Mesendoderm (in vitro differentiated cells): ENCODE data around the gene HIPK3.
"Not testable (repeated sequence)": the region's sequence is repeated elsewhere in the genome, so short reads cannot be mapped to it uniquely, and the experiment has no call there.

Source experiments
- DNase-seq: peaks from one replicate; pipeline ENCODE4 v3.0.0; 2013
- H2AK5ac ChIP-seq: 2 replicates; pipeline ENCODE4 v1.6.1; 2013; ENCODE audit warnings: low read length, inconsistent platforms
- H2BK120ac ChIP-seq: 2 replicates; pipeline ENCODE4 v1.6.1; 2013; ENCODE audit warnings: low read depth, mild to moderate bottlenecking, low read length, moderate library complexity, mixed read lengths
- H2BK15ac ChIP-seq: replicated peaks from 2 replicates; pipeline ENCODE4 v1.6.1; 2013; ENCODE audit warnings: low read depth, mild to moderate bottlenecking, moderate library complexity
- H2BK5ac ChIP-seq: 2 replicates; pipeline ENCODE4 v1.6.1; 2013; ENCODE audit warnings: low read length, inconsistent platforms
- H3K18ac ChIP-seq: 2 replicates; pipeline ENCODE4 v1.6.1; 2013; ENCODE audit warnings: mild to moderate bottlenecking, low read length, mixed read lengths
- H3K23ac ChIP-seq: one replicate; pipeline ENCODE4 v1.6.1; 2013; ENCODE audit warnings: low read length
- H3K27ac ChIP-seq: 2 replicates; pipeline ENCODE4 v1.5.1; 2013; ENCODE audit warnings: low read depth, mild to moderate bottlenecking, inconsistent platforms, low read length, moderate library complexity
- H3K27me3 ChIP-seq: 2 replicates; pipeline ENCODE4 v1.6.1; 2013; ENCODE audit warnings: low read length, control low read depth, mild to moderate bottlenecking, inconsistent platforms; ENCODE audit not compliant: insufficient read depth, poor library complexity
- H3K36me3 ChIP-seq: 2 replicates; pipeline ENCODE4 v1.6.1; 2013; ENCODE audit warnings: low read length, inconsistent platforms; ENCODE audit not compliant: control insufficient read depth, insufficient read depth
- H3K4ac ChIP-seq: one replicate; pipeline ENCODE4 v1.6.1; 2013; ENCODE audit warnings: low read depth, mild to moderate bottlenecking, low read length, moderate library complexity
- H3K4me1 ChIP-seq: 2 replicates; pipeline ENCODE4 v1.6.1; 2013; ENCODE audit warnings: low read depth, low read length, inconsistent platforms; ENCODE audit not compliant: control insufficient read depth
- H3K4me2 ChIP-seq: 2 replicates; pipeline ENCODE4 v1.6.1; 2013; ENCODE audit warnings: low read length
- H3K4me3 ChIP-seq: 2 replicates; pipeline ENCODE4 v1.5.1; 2013; ENCODE audit warnings: mild to moderate bottlenecking, low read length
- H3K56ac ChIP-seq: one replicate; pipeline ENCODE4 v1.6.1; 2013; ENCODE audit warnings: low read length
- H3K79me1 ChIP-seq: 2 replicates; pipeline ENCODE4 v1.6.1; 2013; ENCODE audit warnings: low read length, inconsistent platforms
- H3K79me2 ChIP-seq: 2 replicates; pipeline ENCODE4 v1.6.1; 2013; ENCODE audit warnings: mild to moderate bottlenecking, low read length; ENCODE audit not compliant: control insufficient read depth, insufficient read depth
- H3K9ac ChIP-seq: 2 replicates; pipeline ENCODE4 v1.6.1; 2013; ENCODE audit warnings: low read length, inconsistent platforms
- H4K5ac ChIP-seq: one replicate; pipeline ENCODE4 v1.6.1; 2013; ENCODE audit warnings: low read length
- H4K8ac ChIP-seq: one replicate; pipeline ENCODE4 v1.6.1; 2013; ENCODE audit warnings: low read depth, mild to moderate bottlenecking, control low read depth, low read length, moderate library complexity
- WGBS: extraction: QIAGEN DNeasy Blood & Tissue Kit; methylation state at CpG from one replicate; pipeline ENCODE4 v1.1.7; 2013; ENCODE audit warnings: low lambda C conversion rate, missing lambda C conversion rate; ENCODE audit not compliant: insufficient coverage; ENCODE audit errors: extremely low coverage; 5-methylcytosine and 5-hydroxymethylcytosine counted together

The HIPK3 gene

GRCh38 chr11:33234397-33235190 is 22.6 kb upstream of the HIPK3 start:
- H3K79me1 ChIP-seq = no peaks in the 10 kb centered on the region
- no peak overlapping the region for H3K27ac ChIP-seq
- no peaks in the 10 kb centered on the region for H3K36me3 ChIP-seq
- no CpG with 5 or more reads among the region's 6 CpGs for WGBS
- no peak overlapping the region for H3K56ac ChIP-seq
- no peak overlapping the region for H4K5ac ChIP-seq
- no peak overlapping the region for H2BK15ac ChIP-seq
- no peaks in the 10 kb centered on the region for H3K4me1 ChIP-seq
- H3K79me2 ChIP-seq = no peaks in the 10 kb centered on the region
- no peak overlapping the region for H4K8ac ChIP-seq
- H3K9ac ChIP-seq = no peak overlapping the region
- H3K23ac ChIP-seq = no peak overlapping the region
- no peak overlapping the region for H2AK5ac ChIP-seq
- no peak overlapping the region for H2BK5ac ChIP-seq
- H2BK120ac ChIP-seq = no peak overlapping the region
- no peak overlapping the region for H3K4me3 ChIP-seq
- H3K27me3 ChIP-seq = no peaks in the 10 kb centered on the region
- no peak overlapping the region for H3K18ac ChIP-seq
- H3K4me2 ChIP-seq = no peak overlapping the region
- no peak for DNase-seq
- H3K4ac ChIP-seq = no peak overlapping the region

GRCh38 chr11:33237039-33237597 is 20.1 kb upstream of the HIPK3 start:
- no peak overlapping the region for H2BK120ac ChIP-seq
- no peaks in the 10 kb centered on the region for H3K27me3 ChIP-seq
- no peak overlapping the region for H3K56ac ChIP-seq
- H3K4me2 ChIP-seq = no peak overlapping the region
- H3K4me1 ChIP-seq = no peaks in the 10 kb centered on the region
- no peak overlapping the region for H2AK5ac ChIP-seq
- H3K27ac ChIP-seq = no peak overlapping the region
- no peak overlapping the region for H3K23ac ChIP-seq
- H3K18ac ChIP-seq = no peak overlapping the region
- DNase-seq = no peak
- no peaks in the 10 kb centered on the region for H3K79me1 ChIP-seq
- no peaks in the 10 kb centered on the region for H3K36me3 ChIP-seq
- H4K5ac ChIP-seq = no peak overlapping the region
- H3K79me2 ChIP-seq = no peaks in the 10 kb centered on the region
- no peak overlapping the region for H2BK15ac ChIP-seq
- H4K8ac ChIP-seq = no peak overlapping the region
- H3K9ac ChIP-seq = no peak overlapping the region
- no peak overlapping the region for H3K4me3 ChIP-seq
- WGBS = no CpG with 5 or more reads among the region's 6 CpGs
- no peak overlapping the region for H3K4ac ChIP-seq
- H2BK5ac ChIP-seq = no peak overlapping the region

GRCh38 chr11:33242575-33242974 is 14.6 kb upstream of the HIPK3 start:
- H3K27me3 ChIP-seq = no peaks in the 10 kb centered on the region
- H2BK15ac ChIP-seq = no peak overlapping the region
- H3K4me1 ChIP-seq = no peaks in the 10 kb centered on the region
- no peak overlapping the region for H4K5ac ChIP-seq
- H3K36me3 ChIP-seq = no peaks in the 10 kb centered on the region
- no peaks in the 10 kb centered on the region for H3K79me2 ChIP-seq
- no peak overlapping the region for H4K8ac ChIP-seq
- no peak overlapping the region for H3K56ac ChIP-seq
- H3K23ac ChIP-seq = no peak overlapping the region
- H3K4me3 ChIP-seq = no peak overlapping the region
- no peak overlapping the region for H3K18ac ChIP-seq
- H3K79me1 ChIP-seq = no peaks in the 10 kb centered on the region
- H2BK120ac ChIP-seq = no peak overlapping the region
- no peak overlapping the region for H2AK5ac ChIP-seq
- H3K9ac ChIP-seq = no peak overlapping the region
- no peak for DNase-seq
- no peak overlapping the region for H2BK5ac ChIP-seq
- H3K27ac ChIP-seq = no peak overlapping the region
- H3K4ac ChIP-seq = no peak overlapping the region
- no peak overlapping the region for H3K4me2 ChIP-seq
- no CpG with 5 or more reads among the region's 2 CpGs for WGBS

GRCh38 chr11:33243654-33244053 is 13.5 kb upstream of the HIPK3 start:
- H3K36me3 ChIP-seq, H2BK120ac ChIP-seq, H3K23ac ChIP-seq, H3K4me1 ChIP-seq, H2AK5ac ChIP-seq, H2BK15ac ChIP-seq, H4K5ac ChIP-seq, H3K27me3 ChIP-seq, H3K9ac ChIP-seq, H3K27ac ChIP-seq, H3K79me2 ChIP-seq, DNase-seq, H3K4ac ChIP-seq, H3K56ac ChIP-seq, H4K8ac ChIP-seq, H3K18ac ChIP-seq, H3K4me2 ChIP-seq, H2BK5ac ChIP-seq, H3K79me1 ChIP-seq, H3K4me3 ChIP-seq: not testable (repeated sequence)
- no CpG with 5 or more reads among the region's 35 CpGs for WGBS

GRCh38 chr11:33248416-33248971 is 8.7 kb upstream of the HIPK3 start:
- Histone ChIP-seq H3K23ac (no peak overlapping the region), H3K79me2 (no peaks in the 10 kb centered on the region), H3K4ac (no peak overlapping the region), H2AK5ac (no peak overlapping the region), H3K27ac (no peak overlapping the region), H3K27me3 (no peaks in the 10 kb centered on the region), H4K5ac (no peak overlapping the region), H3K79me1 (no peaks in the 10 kb centered on the region), H3K4me2 (no peak overlapping the region), H3K56ac (no peak overlapping the region), H3K36me3 (no peaks in the 10 kb centered on the region), H3K4me1 (no peaks in the 10 kb centered on the region), H3K18ac (no peak overlapping the region), H3K4me3 (no peak overlapping the region), H3K9ac (no peak overlapping the region), H4K8ac (no peak overlapping the region), H2BK5ac (no peak overlapping the region), H2BK15ac (no peak overlapping the region), H2BK120ac (no peak overlapping the region)
- WGBS = no CpG with 5 or more reads among the region's 6 CpGs
- DNase-seq = no peak
